Measurements from ENCODE around the gene NOL7. TPM values are rescaled to one million over a fixed set of nuclear protein-coding genes. Genes with fewer than 3 reads are reported as not detected.

NOL7 gene
- total RNA-seq, 1 donor from 2014 or later = 49.1 TPM

DNA sequence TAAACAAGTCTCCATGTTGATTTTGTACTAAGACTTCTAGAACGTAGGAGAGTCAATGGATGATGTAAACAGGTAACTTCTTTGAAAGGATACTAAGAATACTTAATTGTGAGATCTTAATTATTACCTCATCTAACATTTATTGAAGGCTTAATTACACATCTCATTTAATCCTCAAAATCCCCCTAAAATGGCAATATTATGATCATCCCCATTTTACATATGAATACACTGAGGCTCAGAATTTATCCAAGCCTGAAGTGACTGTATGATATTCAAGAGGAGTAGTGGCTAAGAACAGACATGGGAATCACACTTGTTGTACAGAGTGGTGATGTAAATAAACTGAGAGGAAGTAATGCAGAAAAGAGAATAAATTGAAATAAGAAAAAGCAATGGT lies 22.9 kb downstream of the NOL7 start:
- TF ChIP-seq, protein P1, sequence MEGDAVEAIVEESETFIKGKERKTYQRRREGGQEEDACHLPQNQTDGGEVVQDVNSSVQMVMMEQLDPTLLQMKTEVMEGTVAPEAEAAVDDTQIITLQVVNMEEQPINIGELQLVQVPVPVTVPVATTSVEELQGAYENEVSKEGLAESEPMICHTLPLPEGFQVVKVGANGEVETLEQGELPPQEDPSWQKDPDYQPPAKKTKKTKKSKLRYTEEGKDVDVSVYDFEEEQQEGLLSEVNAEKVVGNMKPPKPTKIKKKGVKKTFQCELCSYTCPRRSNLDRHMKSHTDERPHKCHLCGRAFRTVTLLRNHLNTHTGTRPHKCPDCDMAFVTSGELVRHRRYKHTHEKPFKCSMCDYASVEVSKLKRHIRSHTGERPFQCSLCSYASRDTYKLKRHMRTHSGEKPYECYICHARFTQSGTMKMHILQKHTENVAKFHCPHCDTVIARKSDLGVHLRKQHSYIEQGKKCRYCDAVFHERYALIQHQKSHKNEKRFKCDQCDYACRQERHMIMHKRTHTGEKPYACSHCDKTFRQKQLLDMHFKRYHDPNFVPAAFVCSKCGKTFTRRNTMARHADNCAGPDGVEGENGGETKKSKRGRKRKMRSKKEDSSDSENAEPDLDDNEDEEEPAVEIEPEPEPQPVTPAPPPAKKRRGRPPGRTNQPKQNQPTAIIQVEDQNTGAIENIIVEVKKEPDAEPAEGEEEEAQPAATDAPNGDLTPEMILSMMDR (IDR thresholded peaks at IDR 0.05) = no peak
- Mint-ChIP-seq H3K4me3 (ENCODE audit: unreplicated experiment) (no peak overlapping the region), H3K27ac (ENCODE audit: unreplicated experiment) (no peak overlapping the region), H3K9me3 (ENCODE audit: low read depth) (no peaks in the 10 kb centered on the region), H3K4me1 (ENCODE audit: low read depth) (peaks cover 20% of the 10 kb centered on the region), H3K27me3 (ENCODE audit: low read depth) (no peaks in the 10 kb centered on the region), H3K36me3 (ENCODE audit: low read depth) (peaks cover 23% of the 10 kb centered on the region)
- DNase-seq (ENCODE audit: low spot score) = no peak

DNA sequence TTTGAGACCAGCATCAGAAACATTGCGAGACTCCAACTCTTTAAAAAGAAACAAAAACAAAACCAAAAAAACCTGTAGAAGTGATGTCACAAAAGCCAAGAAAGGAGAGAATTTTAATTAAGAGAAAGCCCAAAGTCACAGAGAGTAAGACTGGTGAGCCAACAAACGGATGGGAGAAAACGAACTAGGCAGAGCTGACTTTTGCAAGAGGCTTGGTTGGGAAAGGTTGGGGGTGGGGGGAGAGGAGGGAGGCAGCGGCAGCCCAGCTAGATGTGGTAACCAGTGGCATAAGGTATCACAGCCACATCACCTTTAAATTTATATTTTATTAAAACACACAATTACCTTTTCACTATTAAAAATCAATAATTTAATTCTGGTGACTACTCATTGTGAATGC lies 23.5 kb downstream of the NOL7 start:
- H3K27ac Mint-ChIP-seq (ENCODE audit: unreplicated experiment) = peak overlapping the region; percentile 29
- TF ChIP-seq, protein P1 (IDR thresholded peaks at IDR 0.05) = no peak
- H3K4me3 Mint-ChIP-seq (ENCODE audit: unreplicated experiment) = no peak overlapping the region
- H3K27me3 Mint-ChIP-seq (ENCODE audit: low read depth) = no peaks in the 10 kb centered on the region
- DNase-seq (ENCODE audit: low spot score) = no peak
- H3K9me3 Mint-ChIP-seq (ENCODE audit: low read depth) = no peaks in the 10 kb centered on the region
- peaks cover 27% of the 10 kb centered on the region for H3K36me3 Mint-ChIP-seq (ENCODE audit: low read depth)
- H3K4me1 Mint-ChIP-seq (ENCODE audit: low read depth) = peaks cover 20% of the 10 kb centered on the region

DNA sequence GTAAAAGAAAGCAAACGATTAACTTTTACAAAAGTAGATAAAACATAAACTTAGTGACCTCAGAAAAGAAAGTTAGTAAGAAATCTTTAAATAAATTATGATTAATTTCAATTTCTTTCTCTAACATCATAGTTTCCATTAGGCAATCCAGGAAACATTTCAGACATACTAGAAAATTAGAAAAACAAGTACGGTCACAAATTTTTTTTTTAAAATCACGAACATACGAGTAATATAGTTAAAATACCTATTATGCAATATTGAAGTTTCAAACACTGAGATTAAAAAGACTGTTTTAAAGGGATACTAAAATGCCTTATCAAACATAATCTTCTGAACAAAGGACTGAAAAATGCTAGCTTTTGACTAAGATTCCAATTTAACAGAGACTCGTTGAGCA lies 26.2 kb downstream of the NOL7 start:
- TF ChIP-seq, protein P1 (IDR thresholded peaks at IDR 0.05) = no peak
- no peak for DNase-seq (ENCODE audit: low spot score)
- Mint-ChIP-seq H3K36me3 (ENCODE audit: low read depth) (peaks cover 26% of the 10 kb centered on the region), H3K27me3 (ENCODE audit: low read depth) (no peaks in the 10 kb centered on the region), H3K4me3 (ENCODE audit: unreplicated experiment) (no peak overlapping the region), H3K4me1 (ENCODE audit: low read depth) (peaks cover 29% of the 10 kb centered on the region), H3K9me3 (ENCODE audit: low read depth) (no peaks in the 10 kb centered on the region), H3K27ac (ENCODE audit: unreplicated experiment) (peak overlapping the region; percentile 90)

DNA sequence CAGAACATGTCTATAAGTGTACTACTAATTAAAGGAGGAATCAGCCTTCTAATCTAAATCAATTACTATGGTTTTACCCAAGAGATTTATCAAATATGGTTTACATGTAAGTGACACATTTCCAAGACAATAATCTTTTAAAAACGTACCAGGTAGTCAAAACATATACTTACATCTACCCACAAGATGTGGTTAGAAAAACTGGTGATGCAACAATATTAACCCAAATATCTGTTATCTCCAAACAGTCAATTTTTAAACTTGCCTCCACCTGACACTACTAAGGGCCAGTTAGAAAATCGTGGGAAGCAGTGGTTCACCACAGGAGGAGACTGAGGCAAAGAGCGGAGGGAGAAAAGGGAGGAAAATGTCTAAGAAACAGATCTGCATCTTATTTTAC lies 28.0 kb downstream of the NOL7 start:
- Mint-ChIP-seq H3K27ac (ENCODE audit: unreplicated experiment) (no peak overlapping the region), H3K27me3 (ENCODE audit: low read depth) (no peaks in the 10 kb centered on the region), H3K36me3 (ENCODE audit: low read depth) (peaks cover 18% of the 10 kb centered on the region), H3K4me1 (ENCODE audit: low read depth) (peaks cover 29% of the 10 kb centered on the region), H3K9me3 (ENCODE audit: low read depth) (no peaks in the 10 kb centered on the region), H3K4me3 (ENCODE audit: unreplicated experiment) (no peak overlapping the region)
- DNase-seq (ENCODE audit: low spot score) = no peak
- TF ChIP-seq, protein P1 (IDR thresholded peaks at IDR 0.05) = no peak

DNA sequence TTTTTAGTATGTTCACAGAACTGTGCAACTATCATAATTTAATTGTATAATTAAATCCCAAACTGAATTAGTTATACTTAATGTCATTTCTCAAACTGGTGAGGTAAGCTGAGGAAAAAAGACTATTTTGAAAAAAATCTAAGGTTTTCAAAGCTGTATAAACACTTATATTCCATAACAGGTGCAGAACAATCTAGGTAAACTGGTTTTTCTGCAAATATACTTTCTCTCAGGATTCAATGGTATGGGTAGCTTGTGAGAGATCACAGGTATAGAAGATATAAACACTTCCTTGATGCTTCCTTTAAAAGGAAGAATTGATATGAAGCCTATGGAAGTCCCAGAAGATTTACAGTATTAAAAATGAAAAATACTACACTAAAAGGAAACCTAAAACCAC lies 33.7 kb downstream of the NOL7 start:
- Mint-ChIP-seq H3K27me3 (ENCODE audit: low read depth) (no peaks in the 10 kb centered on the region), H3K36me3 (ENCODE audit: low read depth) (peaks cover 18% of the 10 kb centered on the region), H3K4me1 (ENCODE audit: low read depth) (peaks cover 25% of the 10 kb centered on the region), H3K27ac (ENCODE audit: unreplicated experiment) (no peak overlapping the region), H3K4me3 (ENCODE audit: unreplicated experiment) (no peak overlapping the region), H3K9me3 (ENCODE audit: low read depth) (no peaks in the 10 kb centered on the region)
- TF ChIP-seq, protein P1 (IDR thresholded peaks at IDR 0.05) = no peak
- no peak for DNase-seq (ENCODE audit: low spot score)

All from chondrocyte (in vitro differentiated cells).